Measurements from ENCODE around the gene DMP1. TPM values are rescaled to one million over a fixed set of nuclear protein-coding genes. Genes with fewer than 3 reads are reported as not detected.

DMP1 gene
- total RNA-seq, result not detected

GRCh38 chr4:87649980-87650379 is at the start of gene DMP1:
DMP1 (plus strand) TSS chr4:87650280; CDS start chr4:87656493, 6,213 bp downstream.
- no peak for DNase-seq (ENCODE audit: low spot score in 2 of 2)
- Histone ChIP-seq H3K36me3 (no peaks in the 10 kb centered on the region), H3K4me1 (no peaks in the 10 kb centered on the region), H3K27me3 (no peaks in the 10 kb centered on the region), H3K9me3 (no peaks in the 10 kb centered on the region), H3K27ac (no peak within 1 kb of the TSS), H3K4me3 (no peak within 1 kb of the TSS)
- TF ChIP-seq, protein P1, sequence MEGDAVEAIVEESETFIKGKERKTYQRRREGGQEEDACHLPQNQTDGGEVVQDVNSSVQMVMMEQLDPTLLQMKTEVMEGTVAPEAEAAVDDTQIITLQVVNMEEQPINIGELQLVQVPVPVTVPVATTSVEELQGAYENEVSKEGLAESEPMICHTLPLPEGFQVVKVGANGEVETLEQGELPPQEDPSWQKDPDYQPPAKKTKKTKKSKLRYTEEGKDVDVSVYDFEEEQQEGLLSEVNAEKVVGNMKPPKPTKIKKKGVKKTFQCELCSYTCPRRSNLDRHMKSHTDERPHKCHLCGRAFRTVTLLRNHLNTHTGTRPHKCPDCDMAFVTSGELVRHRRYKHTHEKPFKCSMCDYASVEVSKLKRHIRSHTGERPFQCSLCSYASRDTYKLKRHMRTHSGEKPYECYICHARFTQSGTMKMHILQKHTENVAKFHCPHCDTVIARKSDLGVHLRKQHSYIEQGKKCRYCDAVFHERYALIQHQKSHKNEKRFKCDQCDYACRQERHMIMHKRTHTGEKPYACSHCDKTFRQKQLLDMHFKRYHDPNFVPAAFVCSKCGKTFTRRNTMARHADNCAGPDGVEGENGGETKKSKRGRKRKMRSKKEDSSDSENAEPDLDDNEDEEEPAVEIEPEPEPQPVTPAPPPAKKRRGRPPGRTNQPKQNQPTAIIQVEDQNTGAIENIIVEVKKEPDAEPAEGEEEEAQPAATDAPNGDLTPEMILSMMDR (IDR thresholded peaks at IDR 0.05), result no peak
- TF ChIP-seq POLR2AphosphoS5 (IDR thresholded peaks at IDR 0.05), result no peak
- TF ChIP-seq EP300 (IDR thresholded peaks at IDR 0.05), result no peak
- no peak for TF ChIP-seq POLR2A (IDR thresholded peaks at IDR 0.05)
- 85% methylated on average over 3 of the region's 3 CpGs for WGBS

- H3K4me1 ChIP-seq, result no peaks in the 10 kb centered on the region
- H3K4me3 ChIP-seq, result no peak overlapping the region
- TF ChIP-seq POLR2A (IDR thresholded peaks at IDR 0.05) (no peak), EP300 (IDR thresholded peaks at IDR 0.05) (no peak)
- no peaks in the 10 kb centered on the region for H3K36me3 ChIP-seq
- H3K27me3 ChIP-seq, result no peaks in the 10 kb centered on the region
- H3K27ac ChIP-seq, result no peak overlapping the region
- H3K9me3 ChIP-seq, result no peaks in the 10 kb centered on the region
- DNase-seq (ENCODE audit: low spot score in 2 of 2), result no peak
Observed at GRCh38 chr4:87601361-87601760, 48.7 kb upstream of the DMP1 start.

GRCh38 chr4:87608229-87608628 is 41.9 kb upstream of the DMP1 start, which contains the start of gene DSPP:
DSPP (plus strand) TSS chr4:87608529; CDS start chr4:87610909, 2,380 bp downstream.
- Histone ChIP-seq H3K27me3 (no peaks in the 10 kb centered on the region), H3K4me1 (no peaks in the 10 kb centered on the region), H3K4me3 (no peak within 1 kb of the TSS), H3K27ac (no peak within 1 kb of the TSS), H3K9me3 (no peaks in the 10 kb centered on the region), H3K36me3 (no peaks in the 10 kb centered on the region)
- TF ChIP-seq, protein P1 (IDR thresholded peaks at IDR 0.05), result no peak
- TF ChIP-seq POLR2AphosphoS5 (IDR thresholded peaks at IDR 0.05), result no peak
- TF ChIP-seq POLR2A (IDR thresholded peaks at IDR 0.05), result no peak
- TF ChIP-seq EP300 (IDR thresholded peaks at IDR 0.05), result no peak
- WGBS, result 76% methylated on average over 4 of the region's 4 CpGs
- no peak for DNase-seq (ENCODE audit: low spot score in 2 of 2)

GRCh38 chr4:87614292-87614890 is 35.7 kb upstream of the DMP1 start:
- no peak for TF ChIP-seq EP300 (IDR thresholded peaks at IDR 0.05)
- TF ChIP-seq, protein P1 (IDR thresholded peaks at IDR 0.05), result no peak
- TF ChIP-seq POLR2A (IDR thresholded peaks at IDR 0.05), result no peak
- no peak for TF ChIP-seq POLR2AphosphoS5 (IDR thresholded peaks at IDR 0.05)
- WGBS, result 91% methylated on average over 4 of the region's 4 CpGs
- no peak overlapping the region for H3K4me3 ChIP-seq
- H3K27me3 ChIP-seq, result no peaks in the 10 kb centered on the region
- no peaks in the 10 kb centered on the region for H3K9me3 ChIP-seq
- H3K36me3 ChIP-seq, result no peaks in the 10 kb centered on the region
- DNase-seq (ENCODE audit: low spot score in 2 of 2), result no peak
- no peaks in the 10 kb centered on the region for H3K4me1 ChIP-seq
- H3K27ac ChIP-seq, result no peak overlapping the region

DNA sequence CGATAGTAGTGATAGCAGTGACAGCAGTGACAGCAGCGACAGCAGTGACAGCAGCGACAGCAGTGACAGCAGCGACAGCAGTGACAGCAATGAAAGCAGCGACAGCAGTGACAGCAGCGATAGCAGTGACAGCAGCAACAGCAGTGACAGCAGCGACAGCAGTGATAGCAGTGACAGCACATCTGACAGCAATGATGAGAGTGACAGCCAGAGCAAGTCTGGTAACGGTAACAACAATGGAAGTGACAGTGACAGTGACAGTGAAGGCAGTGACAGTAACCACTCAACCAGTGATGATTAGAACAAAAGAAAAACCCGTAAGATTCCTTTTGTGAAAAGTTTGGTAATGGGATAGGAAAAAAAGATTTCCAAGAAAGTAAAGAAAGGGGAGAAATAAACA is 33.8 kb upstream of the DMP1 start:
- TF ChIP-seq, protein P1 (IDR thresholded peaks at IDR 0.05), result no peak
- TF ChIP-seq POLR2AphosphoS5 (IDR thresholded peaks at IDR 0.05), result no peak
- no peak for TF ChIP-seq POLR2A (IDR thresholded peaks at IDR 0.05)
- TF ChIP-seq EP300 (IDR thresholded peaks at IDR 0.05), result no peak
- H3K9me3 ChIP-seq, result no peaks in the 10 kb centered on the region
- DNase-seq (ENCODE audit: low spot score in 2 of 2), result no peak
- no peak overlapping the region for H3K4me3 ChIP-seq
- no peak overlapping the region for H3K27ac ChIP-seq
- no peaks in the 10 kb centered on the region for H3K36me3 ChIP-seq
- H3K27me3 ChIP-seq, result no peaks in the 10 kb centered on the region
- H3K4me1 ChIP-seq, result no peaks in the 10 kb centered on the region
- WGBS, result 54% methylated on average over 9 of the region's 9 CpGs

GRCh38 chr4:87620086-87620485 is 30.0 kb upstream of the DMP1 start:
- TF ChIP-seq EP300 (IDR thresholded peaks at IDR 0.05), result no peak
- no peak for TF ChIP-seq POLR2A (IDR thresholded peaks at IDR 0.05)
- no peak for TF ChIP-seq POLR2AphosphoS5 (IDR thresholded peaks at IDR 0.05)
- TF ChIP-seq, protein P1 (IDR thresholded peaks at IDR 0.05), result no peak
- Histone ChIP-seq H3K9me3 (no peaks in the 10 kb centered on the region), H3K27ac (peak overlapping the region; percentile 50), H3K4me1 (no peaks in the 10 kb centered on the region), H3K36me3 (no peaks in the 10 kb centered on the region), H3K4me3 (no peak overlapping the region), H3K27me3 (no peaks in the 10 kb centered on the region)
- no peak for DNase-seq (ENCODE audit: low spot score in 2 of 2)
- 81% methylated on average over 6 of the region's 6 CpGs for WGBS

All from suprapubic skin (tissue), 4 donors.